HG02840 (cell line): ENCODE measurements around the gene DBP.
"Not testable (repeated sequence)": the region's sequence is repeated elsewhere in the genome, so short reads cannot be mapped to it uniquely, and the experiment has no call there.

Experiments used
- ATAC-seq: cut with Tn5 transposase; IDR thresholded peaks from one replicate; pipeline ENCODE4 v1.9.1; 2021; ENCODE audit warnings: mild to moderate bottlenecking, moderate library complexity, moderate number of reproducible peaks; ENCODE audit not compliant: unreplicated experiment, low FRiP score

Gene DBP, protein sequence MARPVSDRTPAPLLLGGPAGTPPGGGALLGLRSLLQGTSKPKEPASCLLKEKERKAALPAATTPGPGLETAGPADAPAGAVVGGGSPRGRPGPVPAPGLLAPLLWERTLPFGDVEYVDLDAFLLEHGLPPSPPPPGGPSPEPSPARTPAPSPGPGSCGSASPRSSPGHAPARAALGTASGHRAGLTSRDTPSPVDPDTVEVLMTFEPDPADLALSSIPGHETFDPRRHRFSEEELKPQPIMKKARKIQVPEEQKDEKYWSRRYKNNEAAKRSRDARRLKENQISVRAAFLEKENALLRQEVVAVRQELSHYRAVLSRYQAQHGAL

GRCh38 chr19:48636859-48637448, at the start of gene DBP:
DBP (minus strand) TSS chr19:48637379; CDS start chr19:48636994, 385 bp downstream.
- ATAC-seq, result no peak

- not testable (repeated sequence) for ATAC-seq
Measured at GRCh38 chr19:48686637-48687036, 49.5 kb upstream of the DBP start.

- ATAC-seq, result no peak
Measured at GRCh38 chr19:48686088-48686487, 48.9 kb upstream of the DBP start.

DNA sequence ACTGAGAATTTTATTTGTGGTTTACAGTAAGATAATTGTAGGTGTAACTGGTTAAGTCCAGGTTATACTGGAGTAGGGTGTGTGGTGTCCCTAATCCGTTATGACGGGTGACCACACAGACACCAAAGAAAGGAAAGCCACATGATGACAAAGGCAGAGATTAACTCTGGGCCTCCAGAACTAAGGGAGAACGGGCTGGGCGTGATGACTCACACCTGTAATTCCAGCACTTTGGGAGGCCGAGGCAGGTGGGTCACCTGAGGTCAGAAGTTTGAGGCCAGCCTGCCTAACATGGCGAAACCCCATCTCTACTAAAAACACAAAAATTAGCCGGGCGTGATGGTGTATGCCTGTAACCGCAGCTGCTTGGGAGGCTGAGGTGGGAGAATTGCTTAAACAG, 48.4 kb upstream of the DBP start:
- no peak for ATAC-seq

GRCh38 chr19:48683349-48683748, 46.2 kb upstream of the DBP start:
- ATAC-seq, result no peak

DNA sequence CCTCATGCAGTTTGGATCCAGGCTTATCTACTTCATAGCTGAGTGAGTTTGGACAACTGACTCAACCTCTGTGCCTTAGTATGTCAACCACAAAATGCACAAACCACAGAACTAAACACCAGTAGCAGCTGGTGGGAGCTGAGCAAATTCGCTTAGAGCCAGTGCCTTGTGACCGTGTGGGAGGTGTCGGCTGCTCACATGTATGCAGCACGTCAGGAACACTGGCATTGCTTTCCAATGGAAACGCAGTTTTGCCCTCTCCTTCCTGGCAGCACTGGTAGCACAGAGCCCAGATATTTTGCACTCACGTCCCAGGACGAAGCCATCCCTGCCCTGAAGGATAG, 43.9 kb upstream of the DBP start:
- no peak for ATAC-seq

DNA sequence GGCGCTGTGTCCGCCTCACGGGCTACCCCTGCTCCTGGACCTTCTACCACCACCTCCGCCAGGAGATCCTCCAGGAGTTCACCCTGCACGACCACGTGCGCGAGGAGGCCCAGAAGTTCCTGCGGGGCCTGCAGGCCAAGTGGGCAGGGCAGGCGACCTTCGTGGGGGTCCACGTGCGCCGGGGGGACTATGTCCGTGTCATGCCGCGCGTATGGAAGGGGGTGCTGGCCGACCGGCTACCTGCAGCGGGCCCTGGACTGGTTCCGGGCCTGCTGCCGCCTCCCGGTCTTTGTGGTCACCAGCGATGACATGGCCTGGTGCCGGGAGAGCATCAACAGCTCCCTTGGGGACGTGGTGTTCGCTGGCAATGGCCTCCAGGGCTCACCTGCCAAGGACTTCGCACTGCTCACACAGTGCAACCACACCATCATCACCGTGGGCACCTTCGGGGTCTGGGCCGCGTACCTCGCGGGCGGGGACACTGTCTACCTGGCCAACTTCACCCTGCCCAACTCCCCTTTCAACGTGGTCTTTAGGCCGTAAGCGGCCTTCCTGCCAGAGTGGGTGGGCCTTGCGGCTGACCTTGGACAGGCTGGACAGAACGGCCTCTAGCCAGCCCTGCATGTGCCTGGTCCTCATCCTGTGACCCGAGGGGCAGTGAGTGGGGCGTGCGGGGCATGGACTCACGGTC, 43.4 kb upstream of the DBP start:
- ATAC-seq, result no peak

- ATAC-seq, result not testable (repeated sequence)
Measured at GRCh38 chr19:48680006-48680405, 42.8 kb upstream of the DBP start.

DNA sequence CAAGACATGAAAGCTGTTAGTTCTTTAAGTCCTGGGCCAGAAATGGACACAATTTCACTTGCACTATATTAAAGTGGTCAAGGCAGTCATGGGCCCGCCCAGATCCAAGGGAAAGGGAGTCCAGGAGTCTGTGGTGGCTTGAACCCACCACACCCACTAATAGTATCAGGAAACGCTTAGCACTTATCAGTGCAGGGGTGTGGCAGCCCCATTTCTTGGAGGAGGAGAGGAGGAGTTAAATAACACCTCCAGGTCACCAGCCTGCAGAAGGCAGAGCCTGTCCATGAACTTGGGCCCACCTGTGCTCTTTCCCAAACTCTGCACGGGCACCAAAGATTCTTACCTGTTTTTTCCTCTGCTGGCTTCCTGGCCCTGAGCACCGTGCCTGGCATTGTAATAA, 41.0 kb upstream of the DBP start:
- ATAC-seq, result no peak

GRCh38 chr19:48676887-48677286, 39.7 kb upstream of the DBP start:
- no peak for ATAC-seq

- ATAC-seq, result no peak
Measured at GRCh38 chr19:48676487-48676886, 39.3 kb upstream of the DBP start.

DNA sequence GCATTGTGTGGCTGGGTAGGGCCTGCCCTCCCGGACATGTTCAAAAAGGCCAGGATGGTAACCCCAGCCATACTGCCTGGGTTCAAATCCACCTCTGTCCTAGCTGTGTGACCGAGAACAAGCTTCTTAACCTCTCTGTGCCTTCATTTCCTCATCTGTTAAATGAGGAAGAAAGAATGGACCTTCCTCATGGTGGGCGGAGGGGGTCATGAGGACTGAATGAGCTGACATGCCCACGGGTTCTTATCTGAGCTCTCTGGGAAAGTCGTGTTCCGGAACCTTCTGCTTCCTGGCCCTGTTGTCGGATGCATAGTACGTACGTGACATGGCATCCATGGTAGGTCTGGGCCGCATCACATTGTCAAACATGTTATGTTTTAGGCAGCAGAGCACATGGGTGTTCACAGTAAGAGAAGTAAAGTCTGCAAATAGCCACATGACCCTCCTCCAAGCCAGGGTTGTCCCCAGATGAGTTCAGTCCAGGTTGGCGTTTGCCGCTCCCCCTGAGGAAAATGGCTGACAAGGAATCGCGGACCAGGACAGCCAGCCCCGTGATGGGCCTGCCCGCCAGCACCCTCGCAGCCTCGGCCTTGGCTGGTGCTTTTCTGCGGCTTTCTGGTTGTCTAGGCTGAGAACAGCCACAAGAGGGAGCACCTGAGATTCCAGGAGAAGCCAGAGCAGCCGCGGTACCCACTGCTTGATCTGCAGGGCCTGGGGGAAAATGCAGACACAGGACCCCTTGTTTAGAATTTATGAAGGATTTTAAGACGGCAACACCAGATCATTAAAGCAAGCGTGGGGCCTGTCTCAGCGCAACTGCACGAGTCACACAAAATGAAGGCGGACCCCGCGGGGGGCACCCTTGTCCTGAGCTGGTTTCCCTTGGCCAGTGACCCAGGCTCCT, 38.0 kb upstream of the DBP start:
- ATAC-seq, result no peak

- no peak for ATAC-seq
Measured at GRCh38 chr19:48674216-48674809, 37.1 kb upstream of the DBP start.

DNA sequence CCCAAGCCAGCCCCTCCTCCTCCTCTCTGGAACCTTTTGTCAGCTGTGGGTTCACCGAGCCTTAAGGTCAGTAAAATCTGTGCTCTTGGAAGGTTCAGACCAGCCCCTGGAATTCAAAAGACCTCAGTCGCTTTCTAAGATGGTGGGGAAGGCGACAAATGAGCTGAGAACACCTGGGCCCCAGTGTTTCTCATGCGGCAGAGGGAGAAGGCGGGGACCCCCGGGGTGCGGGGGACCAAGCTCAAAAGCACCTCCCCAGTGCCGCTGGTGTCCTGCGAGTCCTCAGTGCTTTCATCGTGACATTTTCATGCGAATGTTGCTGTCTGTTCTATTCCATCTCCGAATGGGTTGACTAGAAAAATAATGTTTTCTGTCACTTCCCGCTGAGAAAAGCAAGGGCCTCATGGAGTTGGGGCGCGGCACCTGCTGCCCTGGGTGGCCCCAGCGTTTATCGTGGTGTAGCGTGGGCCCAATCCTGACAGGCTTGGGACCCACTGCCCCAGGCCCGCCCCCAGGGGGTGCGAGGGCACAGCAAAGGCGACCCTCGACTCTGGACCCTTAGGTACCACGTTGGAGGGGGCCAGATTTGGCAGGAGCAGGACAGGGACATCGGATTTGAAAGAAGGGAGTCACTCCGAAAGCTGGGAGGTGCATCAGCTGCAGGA, 36.4 kb upstream of the DBP start:
- ATAC-seq, result no peak

- ATAC-seq, result no peak
Measured at GRCh38 chr19:48672994-48673393, 35.8 kb upstream of the DBP start, which contains the start of gene NTN5. NTN5 (minus strand) TSS chr19:48673017; CDS start chr19:48670986, 2,031 bp downstream.

- no peak for ATAC-seq
Measured at GRCh38 chr19:48671446-48671995, 34.3 kb upstream of the DBP start.

- no peak for ATAC-seq
Measured at GRCh38 chr19:48670699-48671445, 33.7 kb upstream of the DBP start.

GRCh38 chr19:48669903-48670668, 32.9 kb upstream of the DBP start:
- no peak for ATAC-seq
